Erythroblast (primary cell): ENCODE data around the gene NME7.

Experiments
- GATA1 ChIP-seq: IDR thresholded peaks from 2 replicates; pipeline ENCODE4 v1.6.1; 2011; ENCODE audit warnings: low read depth, mild to moderate bottlenecking, control low read depth, low read length, moderate library complexity
- POLR2A ChIP-seq: IDR thresholded peaks from 2 replicates; pipeline ENCODE4 v1.6.1; 2011; ENCODE audit warnings: mild to moderate bottlenecking, low read length

DNA sequence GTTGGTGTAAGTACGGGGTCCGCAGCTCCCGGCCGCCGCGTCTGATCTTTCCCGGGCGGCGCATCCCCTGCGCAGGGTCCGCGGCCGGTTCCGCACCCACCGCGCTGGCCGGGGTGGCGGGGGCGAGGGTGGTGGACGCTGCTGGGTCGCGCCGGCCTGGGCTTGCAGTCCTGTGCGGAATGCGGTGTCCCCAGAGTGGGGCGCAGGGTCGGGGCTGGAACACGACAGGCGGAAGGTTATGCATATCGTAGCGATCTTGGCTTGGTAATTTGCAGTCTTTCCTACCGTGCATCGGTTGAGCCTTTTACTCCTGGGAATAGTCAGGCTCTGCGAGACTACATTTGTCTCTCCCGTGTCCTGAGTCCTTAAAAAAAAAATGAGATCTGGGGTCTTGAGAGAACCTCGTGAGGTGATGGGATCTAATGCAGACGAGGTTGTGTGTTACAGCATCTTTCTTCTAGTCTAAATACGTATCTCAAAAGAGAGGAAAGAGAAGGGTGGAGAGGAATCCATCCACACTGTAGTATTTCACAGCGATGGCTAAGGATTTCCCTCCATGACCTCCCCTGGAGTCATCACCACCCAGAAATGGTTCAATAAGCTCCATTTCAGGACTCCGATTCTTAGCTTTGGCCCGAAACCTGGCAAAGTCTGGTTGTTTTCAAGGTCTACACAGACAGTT lies 260.5 kb downstream of the NME7 start:
- TF ChIP-seq POLR2A (no peak), GATA1 (no peak)
